Body of pancreas (tissue), 4 donors: ENCODE results near the gene IRAK3.

Experiments
- POLR2A ChIP-seq, 3 donors: fragments of 450-650 bp; IDR thresholded peaks; one replicate each; pipeline ENCODE4 v1.6.1; 2016; ENCODE audit warnings: antibody characterized with exemption in 3 of 3, mild to moderate bottlenecking in 2 of 3
- TF ChIP-seq, protein P1 (sequence below), 7 experiments: fragments of 450-650 bp in 4 of 7; fragments of 200-600 bp in 3 of 7; sonication (generic) in 3 of 7; IDR thresholded peaks; one replicate each; pipeline ENCODE4 v1.5.1; 2016 to 2019; ENCODE audit warnings: antibody characterized with exemption in 7 of 7

GRCh38 chr12:66279123-66279712 lies 90.2 kb downstream of the IRAK3 start:
- TF ChIP-seq, protein P1, sequence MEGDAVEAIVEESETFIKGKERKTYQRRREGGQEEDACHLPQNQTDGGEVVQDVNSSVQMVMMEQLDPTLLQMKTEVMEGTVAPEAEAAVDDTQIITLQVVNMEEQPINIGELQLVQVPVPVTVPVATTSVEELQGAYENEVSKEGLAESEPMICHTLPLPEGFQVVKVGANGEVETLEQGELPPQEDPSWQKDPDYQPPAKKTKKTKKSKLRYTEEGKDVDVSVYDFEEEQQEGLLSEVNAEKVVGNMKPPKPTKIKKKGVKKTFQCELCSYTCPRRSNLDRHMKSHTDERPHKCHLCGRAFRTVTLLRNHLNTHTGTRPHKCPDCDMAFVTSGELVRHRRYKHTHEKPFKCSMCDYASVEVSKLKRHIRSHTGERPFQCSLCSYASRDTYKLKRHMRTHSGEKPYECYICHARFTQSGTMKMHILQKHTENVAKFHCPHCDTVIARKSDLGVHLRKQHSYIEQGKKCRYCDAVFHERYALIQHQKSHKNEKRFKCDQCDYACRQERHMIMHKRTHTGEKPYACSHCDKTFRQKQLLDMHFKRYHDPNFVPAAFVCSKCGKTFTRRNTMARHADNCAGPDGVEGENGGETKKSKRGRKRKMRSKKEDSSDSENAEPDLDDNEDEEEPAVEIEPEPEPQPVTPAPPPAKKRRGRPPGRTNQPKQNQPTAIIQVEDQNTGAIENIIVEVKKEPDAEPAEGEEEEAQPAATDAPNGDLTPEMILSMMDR (IDR thresholded peaks at IDR 0.05) = peak; percentile 16 to 53 (median 47)
- no peak for TF ChIP-seq POLR2A (IDR thresholded peaks at IDR 0.05)
